GM19395 (cell line): ENCODE data around the gene ATP5IF1.

Experiments used
- ATAC-seq: cut with Tn5 transposase; IDR thresholded peaks from one replicate; pipeline ENCODE4 v1.9.1; 2021; ENCODE audit warnings: mild to moderate bottlenecking, moderate library complexity; ENCODE audit not compliant: unreplicated experiment

ATP5IF1 gene

GRCh38 chr1:28264897-28265296, 29.0 kb downstream of the ATP5IF1 start:
- ATAC-seq: no peak

GRCh38 chr1:28265577-28265976, 29.7 kb downstream of the ATP5IF1 start:
- ATAC-seq: no peak

GRCh38 chr1:28266920-28267322, 31.0 kb downstream of the ATP5IF1 start:
- no peak for ATAC-seq

- ATAC-seq: no peak
Observed at GRCh38 chr1:28267633-28268032, 31.7 kb downstream of the ATP5IF1 start.

- no peak for ATAC-seq
Observed at GRCh38 chr1:28269529-28269928, 33.6 kb downstream of the ATP5IF1 start.

- ATAC-seq: no peak
Observed at GRCh38 chr1:28272215-28272852, 36.4 kb downstream of the ATP5IF1 start.

GRCh38 chr1:28273216-28273860, 37.4 kb downstream of the ATP5IF1 start:
- ATAC-seq: no peak

GRCh38 chr1:28278763-28279162, 42.8 kb downstream of the ATP5IF1 start:
- no peak for ATAC-seq

- no peak for ATAC-seq
Observed at GRCh38 chr1:28279721-28280120, 43.8 kb downstream of the ATP5IF1 start.

GRCh38 chr1:28280501-28280900, 44.6 kb downstream of the ATP5IF1 start:
- ATAC-seq: no peak

- no peak for ATAC-seq
Observed at GRCh38 chr1:28280977-28281381, 45.1 kb downstream of the ATP5IF1 start.

- no peak for ATAC-seq
Observed at GRCh38 chr1:28281608-28282425, 45.9 kb downstream of the ATP5IF1 start.

GRCh38 chr1:28282426-28283407, 46.8 kb downstream of the ATP5IF1 start:
- no peak for ATAC-seq

- ATAC-seq: no peak
Observed at GRCh38 chr1:28286111-28286510, 50.2 kb downstream of the ATP5IF1 start.
